ENCODE data around the gene MTRR. TPM values are rescaled to one million over a fixed set of nuclear protein-coding genes. Genes with fewer than 3 reads are reported as not detected.

Gene MTRR
- total RNA-seq, 2 experiments from 2014 or later = 52.9 to 55.0 TPM

DNA sequence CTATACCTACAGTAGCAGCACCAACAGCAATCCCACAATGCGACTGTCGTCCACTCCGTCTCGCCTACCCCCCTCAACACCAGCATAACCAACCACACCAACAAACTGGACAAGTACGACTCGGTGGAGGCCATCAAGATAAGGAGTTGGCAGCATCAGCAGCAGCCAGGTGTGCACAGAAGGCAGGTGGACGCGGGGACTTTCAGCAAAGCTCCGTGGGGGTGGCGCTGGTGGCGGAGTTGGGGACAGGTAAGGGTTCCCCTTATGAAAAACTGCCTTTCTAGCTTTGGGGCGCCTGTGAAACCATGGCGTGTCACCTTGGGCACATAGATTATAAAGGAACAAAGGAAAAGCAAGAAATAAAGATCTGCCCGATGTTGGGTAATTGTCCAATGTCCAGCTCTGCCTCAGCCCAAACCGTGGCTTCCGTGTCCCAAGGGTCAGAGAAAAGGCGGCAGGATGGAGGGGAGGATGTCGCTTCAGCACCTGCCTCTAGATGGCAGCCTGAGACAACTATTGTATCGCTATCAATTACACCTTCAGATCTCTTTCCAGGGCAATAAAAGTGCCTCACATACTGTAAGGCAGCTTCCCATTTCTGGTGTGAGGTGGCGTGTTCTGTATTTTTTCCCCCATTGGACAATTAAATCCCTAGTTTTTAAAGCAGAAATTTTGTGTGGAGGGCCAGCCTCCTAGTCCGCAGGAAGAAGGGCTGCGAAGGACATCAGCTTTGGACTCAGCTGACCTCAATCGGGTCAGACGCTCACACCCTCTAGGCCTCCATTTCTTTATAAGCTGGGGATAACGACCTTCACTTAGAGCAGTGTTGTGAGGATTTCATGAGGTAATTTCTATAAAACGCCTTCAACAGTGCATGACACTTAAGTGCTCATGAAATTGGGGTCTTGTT is 58.8 kb downstream of the MTRR start:
- CTCF ChIA-PET = interaction anchor here (1.0 kb wide), 1 partner anchor 68 kb away, joined by 3 read pairs; no protein-coding TSS in a partner anchor
- POLR2A ChIA-PET = no interaction called here

DNA sequence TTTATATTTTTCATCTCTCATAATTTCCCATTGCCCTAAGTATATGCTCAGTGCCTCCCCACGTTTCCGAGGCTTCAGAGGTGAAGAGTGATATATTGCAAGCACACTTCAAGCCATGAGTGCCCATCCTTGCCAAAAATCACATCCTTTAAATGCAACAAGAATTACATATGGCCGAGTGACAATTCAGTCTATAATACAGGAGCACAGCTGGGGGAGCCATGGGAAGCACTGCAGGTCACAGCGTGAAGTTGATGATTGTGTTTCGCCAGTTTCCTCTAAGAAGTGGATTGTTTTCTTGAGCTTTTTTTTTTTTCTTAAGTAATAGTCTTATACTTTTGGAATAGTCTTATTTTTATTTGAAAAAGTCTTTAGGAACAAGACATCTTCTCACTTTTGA is 61.1 kb downstream of the MTRR start:
- CTCF ChIA-PET = no interaction called here
- POLR2A ChIA-PET = no interaction called here

DNA sequence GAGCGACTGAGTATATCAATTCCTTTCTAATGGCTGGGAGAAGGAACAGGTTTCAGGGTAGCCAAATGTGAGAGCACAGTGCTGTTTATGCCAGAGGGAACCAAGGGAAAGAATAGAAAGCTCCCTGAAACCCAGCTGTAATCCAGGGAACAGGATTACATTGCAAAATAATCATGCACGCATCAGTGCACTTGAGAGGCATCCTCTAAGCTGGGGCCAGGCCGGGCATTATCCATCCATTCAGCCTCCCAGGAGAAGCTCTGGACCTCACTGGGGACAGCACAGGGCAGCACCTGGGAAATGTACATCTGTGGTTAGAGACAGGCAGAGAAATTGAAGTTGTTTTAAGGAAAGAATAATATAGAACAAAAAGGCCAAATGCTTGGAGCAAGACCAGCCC is 72.7 kb downstream of the MTRR start:
- ChIA-PET POLR2A (no interaction called here), CTCF (no interaction called here)

DNA sequence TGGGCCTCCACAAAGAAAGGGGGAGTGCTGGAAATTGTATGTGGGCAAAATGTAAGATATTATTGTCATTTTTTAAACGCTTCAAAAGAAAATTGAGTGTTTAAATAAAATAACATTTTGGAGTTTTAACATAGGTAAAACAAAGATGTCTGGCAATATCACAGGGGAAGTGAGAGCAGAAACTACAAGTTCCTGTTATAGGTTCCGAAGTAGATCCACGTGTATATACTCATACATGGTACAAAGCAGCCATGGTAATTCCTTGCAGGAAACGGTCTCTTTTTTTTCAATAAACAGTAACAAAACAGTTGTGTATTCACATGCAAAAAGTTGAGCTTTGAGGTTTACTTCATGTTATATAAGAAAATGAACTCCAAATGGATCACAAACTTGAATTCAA is 78.4 kb downstream of the MTRR start:
- CTCF ChIA-PET = no interaction called here

More for the DNA sequence above, 78.4 kb downstream of the MTRR start:
- POLR2A ChIA-PET = no interaction called here

Other genes with a start within 250 kb of the MTRR start
- not detected for gene CFAP90, start 18.0 kb upstream of the MTRR start, total RNA-seq
- gene FASTKD3, start 117 bp upstream of the MTRR start, total RNA-seq = 10 to 100 TPM; 19.2 to 20.3 TPM